C1 segment of cervical spinal cord (tissue), 14 donors: ENCODE results near the gene CCSER1.

Experiments
- DNase-seq, 14 donors: peaks; one replicate each; lab custom pipeline; 2025; lab: John Stamatoyannopoulos, UW

CCSER1 gene

DNA sequence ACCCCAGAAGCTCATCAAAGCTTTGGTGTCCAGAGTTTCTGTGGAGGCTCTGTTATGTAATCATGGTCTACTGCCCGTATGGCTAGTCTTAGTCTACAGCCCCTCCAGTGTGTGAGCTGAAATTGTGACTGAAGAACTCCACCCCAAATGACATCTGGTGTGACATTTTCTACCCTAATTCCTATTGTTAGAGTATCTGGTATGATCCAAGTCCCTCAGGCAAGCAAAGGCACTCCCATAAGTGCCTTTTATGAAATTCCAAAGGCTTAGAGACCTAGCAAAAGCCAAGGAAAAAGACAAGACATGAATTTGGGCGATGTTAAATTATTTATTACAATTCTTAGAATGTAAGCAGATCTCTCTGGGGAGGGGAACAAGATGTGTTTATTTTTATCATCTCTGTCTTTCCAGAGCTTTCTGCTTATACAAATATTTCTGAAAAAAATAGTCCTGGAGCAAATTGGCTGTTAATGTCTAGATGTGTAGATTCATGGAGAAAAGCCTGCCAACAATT lies 417.4 kb downstream of the CCSER1 start:
- DNase-seq, result no peak

DNA sequence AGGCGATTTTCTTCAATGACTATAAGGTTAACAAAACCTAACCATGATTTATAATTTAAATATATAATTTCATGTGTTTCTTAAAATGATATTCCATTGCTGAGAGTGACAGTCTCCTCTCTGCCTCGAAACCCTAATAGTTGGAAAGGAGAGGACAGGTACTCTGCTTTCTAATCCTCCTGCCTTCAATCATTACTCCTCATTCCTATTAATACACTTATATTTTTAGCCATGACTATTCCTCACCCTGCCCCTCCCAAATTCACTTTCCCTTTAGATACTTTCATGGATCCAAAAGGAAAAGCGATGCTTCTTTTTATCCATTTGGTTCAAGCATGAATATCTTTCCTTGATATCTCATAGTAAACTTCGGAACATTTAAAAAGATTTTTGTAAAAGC lies 418.2 kb downstream of the CCSER1 start:
- no peak for DNase-seq

DNA sequence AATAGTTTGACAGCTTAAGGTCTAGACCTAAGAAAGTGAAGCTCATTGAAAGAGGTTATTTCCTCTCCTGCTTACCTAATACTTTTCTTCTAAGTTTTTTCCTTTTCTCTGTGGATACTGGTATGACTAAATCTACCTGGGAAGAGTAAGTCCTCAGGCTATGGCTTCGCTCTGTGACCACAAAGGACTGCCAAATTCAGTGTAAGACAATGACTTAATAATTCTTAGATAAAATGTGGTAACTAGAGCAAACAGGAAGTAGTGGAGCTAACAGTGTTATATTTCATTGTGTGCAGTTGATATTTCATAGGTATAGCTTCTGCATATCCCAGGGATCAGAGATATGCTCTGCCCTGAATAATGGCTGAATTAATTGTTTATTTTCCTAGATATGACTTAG lies 418.9 kb downstream of the CCSER1 start:
- DNase-seq, result no peak

DNA sequence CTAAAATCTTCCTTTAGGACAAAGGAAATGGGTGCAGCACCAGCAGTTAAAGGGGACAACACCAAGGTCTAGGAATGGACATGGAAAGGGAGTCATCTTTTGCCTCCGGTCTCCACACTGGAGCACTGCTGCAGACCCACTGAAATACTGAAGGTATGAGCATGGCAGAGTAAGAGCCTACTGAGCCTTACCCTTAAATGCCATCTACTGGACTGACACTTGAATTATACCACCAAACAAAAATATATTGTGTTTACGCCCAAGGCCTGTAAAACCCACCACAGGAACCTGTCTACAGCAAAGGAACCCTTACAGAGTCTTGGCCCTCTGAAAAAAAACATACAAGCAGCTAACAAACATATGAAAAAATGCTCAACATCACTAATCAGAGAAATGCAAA lies 443.4 kb downstream of the CCSER1 start:
- no peak for DNase-seq

DNA sequence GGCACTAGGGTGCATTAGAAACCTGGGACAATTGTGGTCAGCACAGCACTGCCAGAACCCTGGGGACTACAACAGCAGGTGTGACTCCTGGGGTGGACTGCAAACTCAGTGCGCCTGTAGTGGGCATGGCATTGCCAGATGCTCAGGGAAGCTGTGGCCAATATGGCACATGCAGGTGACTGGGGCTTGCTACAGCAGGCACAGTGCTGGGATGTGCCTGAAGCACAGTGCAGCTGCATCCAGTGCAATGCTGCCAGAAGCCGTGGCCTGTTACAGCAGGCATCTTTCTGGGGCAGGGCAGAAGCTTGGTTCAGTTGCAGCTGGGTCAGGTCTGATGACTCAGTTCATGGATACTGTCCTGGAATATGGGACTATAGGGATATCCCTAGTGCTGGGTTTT lies 445.8 kb downstream of the CCSER1 start:
- no peak for DNase-seq

DNA sequence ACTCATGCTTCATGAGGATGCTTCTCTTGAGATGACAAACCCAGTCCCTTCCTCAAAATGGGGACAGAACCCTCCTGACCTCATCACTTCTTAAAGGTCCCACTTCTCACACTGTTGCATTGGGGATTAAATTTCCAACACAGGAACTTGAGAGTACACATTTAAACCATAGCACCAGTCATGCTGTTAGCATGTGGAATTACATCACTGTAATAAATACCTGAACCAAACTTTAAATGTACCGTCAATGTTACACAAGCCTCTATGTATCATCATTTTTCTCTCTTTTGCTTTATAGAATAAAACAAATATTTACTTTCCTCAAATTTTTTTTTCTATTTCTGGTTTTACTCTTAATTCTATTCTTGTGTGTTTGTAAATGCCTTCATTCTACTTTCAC lies 448.2 kb downstream of the CCSER1 start:
- no peak for DNase-seq

DNA sequence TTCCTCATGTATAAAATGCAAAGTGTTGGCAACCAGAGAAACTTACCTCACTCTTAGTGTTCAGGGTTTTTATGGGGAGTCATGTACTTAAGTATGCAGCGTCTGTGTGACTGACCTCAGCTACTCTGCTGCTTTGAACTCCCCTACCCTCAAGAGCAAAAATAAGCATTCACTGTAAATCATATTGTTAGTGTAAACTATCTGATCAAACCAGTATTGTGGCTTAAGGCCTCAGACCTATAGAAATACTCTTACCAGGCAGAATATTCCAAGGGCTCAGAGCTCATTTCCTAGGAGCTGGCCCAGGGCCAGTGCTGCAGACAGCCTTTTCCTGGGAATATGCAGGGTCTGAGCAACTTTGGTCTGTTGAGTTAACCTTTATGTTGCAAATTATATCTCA lies 453.1 kb downstream of the CCSER1 start:
- no peak for DNase-seq

DNA sequence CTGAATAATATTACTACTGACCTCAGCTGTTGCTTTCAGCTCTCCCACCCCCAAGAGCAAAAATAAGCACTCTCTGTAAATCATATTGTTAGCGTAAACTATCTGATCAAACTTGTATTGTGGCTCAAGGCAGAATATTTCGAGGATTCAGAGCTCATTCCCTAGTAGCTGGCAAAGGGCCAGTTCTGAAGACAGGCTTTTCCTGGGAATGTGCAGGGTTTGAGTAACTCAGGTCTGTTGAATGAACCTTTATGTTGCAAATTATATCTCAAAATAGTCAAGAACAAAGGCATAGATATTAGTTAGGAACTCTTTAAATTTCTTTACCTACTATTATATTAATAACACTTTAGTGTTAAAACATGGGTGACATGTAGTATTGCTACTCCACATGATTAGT lies 454.9 kb downstream of the CCSER1 start:
- no peak for DNase-seq

DNA sequence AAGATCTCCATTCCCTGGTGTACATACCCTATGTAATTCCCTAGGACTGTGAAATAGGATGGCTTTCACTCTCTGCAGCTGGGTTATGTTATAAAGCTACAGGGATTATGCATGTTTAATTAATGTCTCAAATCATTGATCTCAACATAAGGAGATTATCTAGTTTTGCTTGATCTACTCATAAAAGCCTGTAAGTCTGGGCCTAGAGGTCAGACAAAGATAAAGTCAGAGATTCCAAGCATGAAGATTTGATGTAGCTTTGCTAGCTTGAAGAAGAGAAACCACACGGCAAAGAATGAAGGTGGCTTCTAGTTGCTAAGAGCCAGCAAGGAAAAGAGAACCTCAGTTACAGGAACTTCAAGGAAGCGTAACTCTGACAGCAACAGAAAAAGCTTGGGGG lies 456.9 kb downstream of the CCSER1 start:
- DNase-seq, result no peak

DNA sequence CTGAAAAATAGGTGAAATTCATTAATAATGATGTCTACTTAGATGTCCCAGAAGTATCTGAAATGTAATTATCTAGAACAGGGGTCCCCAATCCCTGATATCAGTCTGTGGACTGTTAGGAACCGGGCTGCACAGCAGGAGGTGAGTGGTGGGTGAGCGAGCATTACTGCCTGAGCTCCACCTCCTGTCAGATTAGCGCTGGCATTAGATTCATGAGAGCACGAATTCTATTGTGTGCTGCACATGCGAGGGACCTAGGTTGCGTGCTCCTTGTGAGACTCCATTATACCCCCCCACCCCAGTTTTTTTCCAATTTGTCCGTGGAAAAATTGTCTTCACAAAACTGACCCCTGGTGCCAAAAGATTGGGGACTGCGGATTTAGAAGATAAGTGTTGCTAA lies 458.8 kb downstream of the CCSER1 start:
- no peak for DNase-seq

DNA sequence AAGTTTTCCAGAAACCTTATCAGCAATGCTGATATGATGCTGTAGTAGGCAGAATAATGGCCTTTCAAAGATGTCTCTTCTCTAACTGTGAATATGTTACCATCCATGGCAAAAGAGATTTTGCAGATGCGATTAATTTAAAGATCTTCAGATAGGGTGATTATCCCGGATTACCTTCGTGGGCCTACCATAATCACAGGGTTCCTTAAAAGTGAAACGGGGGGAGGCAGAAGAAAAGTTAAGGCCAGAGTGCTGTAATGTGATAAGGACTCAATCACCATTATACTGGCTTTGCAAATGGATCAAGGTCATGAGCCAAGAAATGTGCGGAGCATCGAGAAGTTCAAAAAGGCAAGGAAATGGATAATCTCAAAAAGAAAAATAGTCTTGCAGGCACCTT lies 459.6 kb downstream of the CCSER1 start:
- DNase-seq, result no peak

DNA sequence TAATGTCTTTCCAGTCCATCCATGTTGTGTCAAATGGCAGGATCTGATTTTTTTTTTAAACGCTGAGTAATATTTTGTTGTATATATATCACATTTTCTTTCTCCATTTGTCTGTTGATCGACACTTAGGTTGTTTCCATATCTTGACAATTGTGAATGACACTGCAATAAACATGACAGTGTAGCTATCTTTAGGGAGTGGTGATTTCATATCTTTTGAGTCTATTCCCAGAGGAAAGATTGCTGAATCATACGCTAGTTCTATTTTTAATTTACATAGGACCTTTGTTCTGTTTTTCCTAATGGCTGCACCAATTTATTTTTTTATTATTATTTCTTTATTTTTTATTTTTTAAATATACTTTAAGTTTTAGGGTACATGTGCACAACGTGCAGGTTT lies 470.7 kb downstream of the CCSER1 start:
- DNase-seq, result no peak

DNA sequence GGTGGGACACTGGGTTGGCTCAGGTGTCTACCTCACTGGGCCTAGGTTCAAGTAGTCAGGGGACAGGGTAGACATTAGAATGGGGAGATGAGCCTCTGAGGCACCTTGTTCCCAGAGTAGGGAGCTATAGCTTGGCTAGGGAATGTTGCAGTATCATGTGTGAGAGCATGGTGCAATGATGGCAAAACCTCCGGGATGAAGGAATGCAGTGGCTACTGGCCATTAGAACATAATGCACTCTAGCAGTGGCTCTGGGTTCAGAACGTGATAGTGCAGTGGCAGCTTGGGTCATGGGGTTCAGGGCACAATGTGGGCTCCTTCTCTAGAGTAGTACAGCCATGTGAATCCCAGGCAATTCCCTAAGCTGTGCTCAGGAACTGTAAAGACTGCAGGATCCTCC lies 471.5 kb downstream of the CCSER1 start:
- DNase-seq, result no peak

DNA sequence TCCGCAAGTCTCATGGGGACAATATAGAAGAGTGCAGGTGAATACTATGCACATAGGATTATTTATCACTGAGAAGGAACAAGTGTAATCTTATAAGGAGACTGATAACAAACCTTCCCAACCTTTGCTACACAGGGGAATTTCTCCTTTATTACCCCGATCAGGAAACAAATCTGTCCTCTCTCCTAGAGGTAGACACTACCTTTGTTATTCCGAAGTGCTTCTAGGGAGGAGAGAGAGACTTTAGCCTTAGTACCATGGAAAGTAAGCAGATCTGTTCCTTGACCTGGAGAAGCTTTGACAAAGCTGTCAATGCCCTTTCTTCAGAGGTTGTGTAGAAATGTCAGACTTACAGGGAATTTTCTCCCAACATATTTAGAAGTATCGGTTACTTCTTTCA lies 475.5 kb downstream of the CCSER1 start:
- no peak for DNase-seq

DNA sequence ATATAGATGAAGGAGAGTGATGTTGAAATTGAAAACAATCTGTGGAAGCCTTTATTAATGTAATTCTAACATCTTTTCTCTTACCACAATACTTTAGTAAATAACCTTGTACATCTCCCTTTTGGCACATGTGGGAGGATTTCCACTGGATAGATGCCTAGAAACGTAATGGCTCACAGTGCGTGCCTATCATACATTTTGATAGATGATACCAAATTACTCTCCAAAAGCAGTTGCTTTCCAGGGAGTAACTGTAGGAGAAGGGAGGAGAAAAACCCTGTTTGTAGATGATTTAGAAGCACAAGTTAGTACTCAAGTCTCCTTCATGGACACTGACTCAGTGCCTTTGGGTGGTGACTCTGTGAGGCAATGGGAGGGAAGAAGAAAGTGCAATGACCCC lies 476.3 kb downstream of the CCSER1 start:
- no peak for DNase-seq

DNA sequence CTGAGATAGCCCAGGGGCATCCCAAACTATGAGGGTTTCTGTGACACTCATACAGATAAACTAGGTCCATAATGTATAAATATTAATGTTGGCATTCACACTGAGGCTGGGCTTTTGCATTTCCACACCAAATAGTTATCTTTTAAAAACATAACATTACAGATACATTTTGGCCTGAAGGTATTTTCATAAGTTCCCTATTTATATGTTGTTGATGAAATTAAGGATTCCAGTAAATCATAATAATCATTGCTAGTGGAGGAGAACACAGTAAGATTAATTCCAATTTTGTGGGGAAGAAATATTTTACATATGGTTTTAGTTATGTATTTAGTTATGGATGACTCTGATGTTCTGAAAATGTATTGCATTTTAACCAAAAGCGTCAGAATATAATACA lies 479.6 kb downstream of the CCSER1 start:
- DNase-seq, result no peak

DNA sequence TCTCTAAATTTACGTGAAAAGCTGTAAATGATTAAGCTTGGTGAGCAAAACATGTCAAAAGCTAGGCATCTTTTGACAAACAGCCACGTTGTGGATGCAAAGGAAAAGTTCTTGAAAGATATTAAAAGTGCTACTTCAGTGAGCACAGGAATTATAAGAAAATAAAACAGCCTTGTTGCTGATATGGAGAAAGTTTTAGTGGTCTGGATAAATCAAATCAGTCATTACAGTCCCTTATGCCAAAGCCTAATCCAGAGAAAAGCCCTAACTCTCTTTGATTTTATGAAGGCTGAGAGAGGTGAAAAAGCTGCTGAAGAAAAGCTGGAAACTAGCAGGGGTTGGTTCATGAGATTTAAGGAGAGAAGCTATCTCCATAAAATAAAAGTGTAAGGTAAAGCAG lies 487.2 kb downstream of the CCSER1 start:
- DNase-seq, result no peak

DNA sequence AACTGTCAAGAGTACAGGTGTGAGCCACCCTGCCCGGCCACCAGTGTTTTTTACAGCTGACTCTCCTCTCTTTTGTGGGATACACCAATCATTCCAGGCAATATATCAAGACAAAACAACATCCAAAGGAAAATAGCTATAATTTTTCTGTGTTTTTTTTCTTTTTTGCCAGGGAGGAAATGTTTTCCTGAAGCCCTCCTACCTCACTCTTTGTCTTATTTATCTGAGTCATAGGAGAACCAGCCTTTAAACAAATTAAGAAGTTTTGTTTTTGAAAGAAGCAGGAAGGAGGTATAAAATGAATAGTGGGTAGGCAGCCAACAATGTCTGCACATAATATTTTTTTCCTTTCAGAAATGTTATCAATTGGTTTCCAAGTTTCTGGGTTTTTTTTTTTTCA lies 493.9 kb downstream of the CCSER1 start:
- DNase-seq, result no peak

DNA sequence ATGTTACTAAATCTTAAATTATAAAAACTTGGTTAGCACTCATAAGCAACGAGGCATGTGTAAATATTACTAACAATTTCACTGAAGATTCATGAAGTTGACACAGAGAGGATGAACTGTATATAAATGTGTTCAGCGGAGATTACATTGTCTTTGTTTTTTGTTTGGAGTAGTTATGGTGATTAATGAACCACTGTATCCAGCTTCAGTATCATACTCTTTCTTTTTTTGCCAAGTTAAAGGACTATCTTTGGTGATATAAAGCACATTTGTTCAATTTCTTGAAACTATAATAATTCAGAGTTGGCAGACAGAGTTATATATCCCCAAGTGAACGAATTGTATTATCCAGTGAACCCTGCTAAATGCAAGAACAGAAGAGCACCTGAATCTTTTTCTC lies 497.6 kb downstream of the CCSER1 start:
- no peak for DNase-seq

DNA sequence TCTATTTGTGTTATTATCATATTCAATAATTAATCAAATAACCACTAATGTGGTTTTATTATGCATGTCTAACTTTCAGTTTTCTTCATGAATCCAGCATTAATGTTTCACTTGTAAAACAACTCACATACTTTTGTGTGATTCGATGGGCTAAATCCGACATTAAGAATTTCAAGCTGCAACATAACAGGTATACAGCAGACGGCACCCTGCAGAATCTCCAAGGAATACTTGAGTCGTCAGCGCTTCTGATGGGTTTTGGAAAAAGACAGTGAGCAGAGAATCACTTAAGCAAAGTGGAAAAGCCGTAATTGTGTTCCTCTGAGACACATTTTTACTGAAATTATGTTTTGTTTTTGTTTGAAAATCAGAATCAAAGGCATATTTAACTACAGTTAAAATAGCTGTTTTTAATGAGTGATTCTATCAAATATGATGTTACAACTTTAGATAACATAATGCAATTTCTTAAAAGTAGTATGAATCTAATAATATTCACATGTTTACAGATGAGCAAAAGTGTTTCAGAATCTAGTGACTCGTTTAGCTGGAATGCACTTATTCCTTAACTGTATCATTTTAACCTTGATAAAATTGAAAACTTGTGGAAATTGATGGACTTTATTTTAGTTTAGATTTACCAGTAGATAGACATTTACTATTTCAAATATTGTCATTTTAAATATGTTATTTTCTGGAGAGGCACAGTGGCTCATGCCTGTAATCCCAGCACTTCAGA lies 514.8 kb downstream of the CCSER1 start:
- peak in 1 of 14 donors; percentile 14 for DNase-seq

DNA sequence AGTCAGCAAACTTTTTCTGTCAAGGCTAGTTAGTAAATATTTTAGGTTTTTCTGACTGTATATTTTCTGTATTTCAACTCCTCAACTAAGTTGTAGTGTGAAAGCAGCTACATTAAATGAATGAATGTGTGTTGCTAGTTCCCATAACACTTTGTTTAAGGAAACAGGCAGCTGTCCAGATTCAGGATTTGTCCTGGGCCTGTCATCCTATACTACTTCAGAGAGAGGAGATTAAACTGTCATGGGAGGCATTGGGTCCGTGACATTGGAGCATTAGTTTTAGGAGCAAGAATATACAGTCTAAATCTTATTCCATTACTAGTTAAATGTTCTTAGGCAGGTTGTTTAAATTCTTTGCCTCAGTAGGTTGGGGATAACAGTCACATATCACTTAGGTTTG lies 516.0 kb downstream of the CCSER1 start:
- no peak for DNase-seq

DNA sequence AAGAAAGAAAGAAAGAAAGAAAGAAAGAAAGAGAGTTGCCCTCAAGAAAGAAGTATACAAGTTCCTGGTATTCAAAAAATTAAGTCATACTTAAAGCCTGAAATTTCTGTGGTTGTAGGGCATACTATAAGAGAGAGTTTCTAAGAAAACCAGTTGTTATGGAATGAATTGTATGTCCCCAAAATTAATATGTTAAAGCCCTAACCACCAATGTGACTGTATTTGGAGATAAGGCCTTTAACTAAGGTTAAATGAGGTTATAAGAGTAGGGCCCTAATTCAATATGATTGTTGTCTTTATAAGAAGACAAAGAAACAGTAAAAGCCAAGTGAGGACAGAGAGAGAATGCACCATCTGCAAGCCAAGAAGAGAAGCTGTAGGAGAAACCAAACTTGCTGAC lies 521.1 kb downstream of the CCSER1 start:
- DNase-seq, result no peak

DNA sequence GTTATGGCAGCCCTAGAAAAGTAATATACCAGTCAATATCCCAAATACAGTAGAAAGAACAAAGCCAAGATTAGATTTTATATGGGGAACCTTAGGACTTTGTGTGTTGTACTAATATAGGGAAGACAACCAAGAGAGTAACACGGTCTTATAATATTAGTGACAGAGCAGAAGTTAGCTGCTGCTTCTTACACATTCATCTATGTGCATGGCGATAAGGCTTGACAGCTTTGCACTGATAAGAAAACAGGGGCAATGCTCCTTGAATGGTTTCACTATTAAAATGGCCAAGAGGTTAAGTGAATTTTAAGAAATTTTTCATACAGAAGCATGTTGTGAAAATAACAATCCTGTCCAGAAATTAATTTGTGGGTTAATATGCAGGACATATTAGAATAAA lies 521.6 kb downstream of the CCSER1 start:
- no peak for DNase-seq

DNA sequence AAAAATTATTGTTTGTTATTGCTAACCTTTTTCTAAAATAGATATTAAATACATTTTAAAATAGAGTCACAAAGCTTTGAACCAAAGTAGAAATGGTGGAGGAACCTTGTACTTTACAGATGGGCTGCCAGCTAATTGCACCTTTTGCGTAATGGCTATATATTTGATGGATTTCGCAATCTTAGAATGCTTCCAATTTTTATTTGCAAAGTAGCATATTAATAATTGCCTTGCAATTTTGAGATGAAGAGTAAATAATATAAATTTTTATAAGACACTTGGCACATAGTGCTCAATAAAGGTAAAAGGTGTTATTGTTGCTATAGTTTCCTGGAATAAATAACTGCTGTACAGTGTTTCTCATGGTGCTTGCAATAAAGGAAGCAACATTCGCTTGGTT lies 533.5 kb downstream of the CCSER1 start:
- DNase-seq, result no peak
